Measurements from ENCODE around the gene HNRNPLL. TPM values are rescaled to one million over a fixed set of nuclear protein-coding genes. Genes with fewer than 3 reads are reported as not detected.

HNRNPLL gene
- total RNA-seq, 1 donor from 2014 or later: 10.6 TPM

- Histone ChIP-seq H3K4me1 (peaks cover 0 to 14% of the 10 kb centered on the region in 2 donors), H3K27me3 (no peaks in the 10 kb centered on the region), H3K36me3 (no peaks in the 10 kb centered on the region), H3K27ac (no peak overlapping the region), H3K4me3 (no peak overlapping the region), H3K9me3 (no peaks in the 10 kb centered on the region)
- no peak for TF ChIP-seq CTCF (IDR thresholded peaks at IDR 0.05)
- no peak for DNase-seq (ENCODE audit: low spot score in 2 of 2)
- intact Hi-C loops (cut with DNase I): no loop called here
These were observed 19.5 kb upstream of the HNRNPLL start for GRCh38 chr2:38622210-38622609.

- Histone ChIP-seq H3K9me3 (no peaks in the 10 kb centered on the region), H3K4me1 (peaks cover 0 to 17% of the 10 kb centered on the region in 2 donors), H3K27ac (no peak overlapping the region), H3K4me3 (no peak overlapping the region), H3K27me3 (no peaks in the 10 kb centered on the region), H3K36me3 (no peaks in the 10 kb centered on the region)
- no peak for DNase-seq (ENCODE audit: low spot score in 2 of 2)
- no peak for TF ChIP-seq CTCF (IDR thresholded peaks at IDR 0.05)
- intact Hi-C loops (cut with DNase I): no loop called here
These were observed 18.3 kb upstream of the HNRNPLL start for GRCh38 chr2:38621018-38621417.

DNA sequence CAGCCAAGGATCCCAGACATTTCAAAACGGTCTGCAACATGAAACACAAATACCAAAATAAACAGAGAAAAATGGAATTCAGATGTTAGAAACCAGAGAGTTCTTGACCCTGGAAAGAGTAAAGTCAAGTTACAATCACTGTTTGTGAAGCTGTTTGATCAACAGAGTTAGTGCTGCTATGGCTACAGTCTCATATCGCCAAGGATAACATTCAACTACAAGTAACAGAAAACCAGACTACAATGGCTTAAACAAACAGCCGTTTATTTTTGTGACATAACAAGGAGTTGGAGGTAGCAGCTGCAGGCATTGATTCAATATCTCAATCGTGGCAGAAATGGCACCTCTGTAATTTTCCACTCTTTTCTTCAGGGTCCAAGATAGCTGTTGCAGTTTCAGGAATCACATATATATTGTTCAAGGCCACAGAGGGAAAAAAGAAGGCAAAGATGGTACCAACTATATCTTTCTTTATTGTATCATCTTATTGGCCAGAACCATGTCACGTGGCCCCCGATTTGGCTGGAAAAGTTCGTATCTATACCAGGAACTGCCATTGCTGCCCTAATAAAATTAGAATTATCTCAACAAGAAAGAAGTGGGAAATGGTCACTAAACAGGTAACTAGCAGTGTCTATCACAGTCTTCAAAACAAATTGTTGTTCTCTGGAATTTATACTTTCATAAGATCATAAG is 17.7 kb upstream of the HNRNPLL start:
- peak overlapping the region; percentile 31 to 32 for H3K27ac ChIP-seq
- no peak for TF ChIP-seq CTCF (IDR thresholded peaks at IDR 0.05)
- no peaks in the 10 kb centered on the region for H3K36me3 ChIP-seq
- intact Hi-C loops (cut with DNase I): no loop called here
- H3K4me3 ChIP-seq: no peak overlapping the region
- no peaks in the 10 kb centered on the region for H3K27me3 ChIP-seq
- DNase-seq (ENCODE audit: low spot score in 2 of 2): no peak
- H3K4me1 ChIP-seq: peaks cover 0 to 17% of the 10 kb centered on the region in 2 donors
- H3K9me3 ChIP-seq: no peaks in the 10 kb centered on the region

DNA sequence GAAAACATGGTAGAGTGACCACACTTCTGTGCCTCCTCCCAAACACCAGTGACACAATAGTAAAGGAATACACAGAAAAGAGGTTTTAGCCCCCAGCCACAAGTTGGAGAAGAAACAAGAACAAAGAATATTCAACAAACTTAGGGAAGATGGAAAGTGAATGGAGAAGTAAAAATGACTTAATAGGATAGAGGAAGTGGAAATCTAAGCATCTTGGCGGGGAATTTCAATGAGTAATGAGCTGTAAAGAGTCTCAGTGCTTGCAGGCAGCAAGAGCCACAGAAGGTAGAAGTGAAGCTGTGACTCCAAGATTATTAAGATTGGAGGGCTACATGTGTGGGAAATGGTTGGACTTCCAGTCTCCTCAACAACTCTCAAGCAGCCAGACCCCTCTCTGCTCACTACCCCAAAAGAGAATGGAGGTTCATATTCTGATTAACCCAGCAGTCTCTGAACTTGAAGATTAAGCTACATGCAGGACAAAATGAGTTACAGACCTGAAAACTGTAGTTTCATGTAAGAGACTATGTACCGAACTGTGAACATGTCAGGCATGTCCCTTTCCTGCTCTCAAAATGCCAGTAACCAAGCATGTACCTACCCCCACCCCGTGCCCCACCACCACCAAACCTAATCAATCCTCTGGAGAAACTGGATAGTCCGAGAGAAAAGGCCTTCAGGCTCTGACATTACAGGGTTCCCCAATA is 16.9 kb upstream of the HNRNPLL start:
- DNase-seq (ENCODE audit: low spot score in 2 of 2): no peak
- no peak for TF ChIP-seq CTCF (IDR thresholded peaks at IDR 0.05)
- intact Hi-C loops (cut with DNase I): loop anchor here (5.0 kb wide), 1 partner anchor 48 kb away; the partner anchor contains the start of gene GALM
- Histone ChIP-seq H3K4me1 (peaks cover 0 to 17% of the 10 kb centered on the region in 2 donors), H3K27me3 (no peaks in the 10 kb centered on the region), H3K27ac (peak overlapping the region; percentile 31 to 32), H3K36me3 (no peaks in the 10 kb centered on the region), H3K9me3 (no peaks in the 10 kb centered on the region), H3K4me3 (no peak overlapping the region)

GRCh38 chr2:38617301-38617700 is 14.6 kb upstream of the HNRNPLL start:
- intact Hi-C loops (cut with DNase I): loop anchor here (5.0 kb wide), 1 partner anchor 50 kb away; the partner anchor contains the start of gene GALM
- Histone ChIP-seq H3K27me3 (no peaks in the 10 kb centered on the region), H3K27ac (no peak overlapping the region), H3K4me3 (no peak overlapping the region), H3K36me3 (no peaks in the 10 kb centered on the region), H3K4me1 (peaks cover 0 to 17% of the 10 kb centered on the region in 2 donors), H3K9me3 (no peaks in the 10 kb centered on the region)
- TF ChIP-seq CTCF (IDR thresholded peaks at IDR 0.05): no peak
- DNase-seq (ENCODE audit: low spot score in 2 of 2): no peak
